ENCODE results near the gene ITIH6. TPM values are rescaled to one million over a fixed set of nuclear protein-coding genes. Genes with fewer than 3 reads are reported as not detected.
"Not testable (repeated sequence)": the region's sequence is repeated elsewhere in the genome, so short reads cannot be mapped to it uniquely, and the experiment has no call there.

Gene ITIH6
- total RNA-seq, 2 donors from 2014 or later, result not detected

- Histone ChIP-seq H3K4me1 (ENCODE audit: control insufficient read depth in 1 of 2, low read depth in 2 of 2) (no peaks in the 10 kb centered on the region), H3K27me3 (replicated peaks; ENCODE audit: insufficient read depth) (no peaks in the 10 kb centered on the region), H3K4me3 (no peak overlapping the region), H3K27ac (no peak overlapping the region), H3K36me3 (no peaks in the 10 kb centered on the region), H3K9me3 (no peaks in the 10 kb centered on the region)
- DNase-seq (ENCODE audit: low spot score), result no peak
- no peak for TF ChIP-seq CTCF (IDR thresholded peaks at IDR 0.05)
- ATAC-seq (ENCODE audit: insufficient number of reproducible peaks, low FRiP score, low read depth), result no peak
Observed at GRCh38 chrX:54799046-54799445, 991 bp upstream of the ITIH6 start.

- Histone ChIP-seq H3K4me1 (ENCODE audit: control insufficient read depth in 1 of 2, low read depth in 2 of 2) (no peaks in the 10 kb centered on the region), H3K36me3 (no peaks in the 10 kb centered on the region), H3K27me3 (replicated peaks; ENCODE audit: insufficient read depth) (no peaks in the 10 kb centered on the region), H3K9me3 (no peaks in the 10 kb centered on the region), H3K4me3 (no peak overlapping the region), H3K27ac (no peak overlapping the region)
- no peak for DNase-seq (ENCODE audit: low spot score)
- TF ChIP-seq CTCF (IDR thresholded peaks at IDR 0.05), result no peak
- no peak for ATAC-seq (ENCODE audit: insufficient number of reproducible peaks, low FRiP score, low read depth)
Observed at GRCh38 chrX:54794795-54795194, 3.3 kb downstream of the ITIH6 start.

GRCh38 chrX:54794028-54794427, 4.0 kb downstream of the ITIH6 start:
- H3K27ac ChIP-seq, result no peak overlapping the region
- no peaks in the 10 kb centered on the region for H3K36me3 ChIP-seq
- no peak for TF ChIP-seq CTCF (IDR thresholded peaks at IDR 0.05)
- DNase-seq (ENCODE audit: low spot score), result no peak
- no peak overlapping the region for H3K4me3 ChIP-seq
- no peaks in the 10 kb centered on the region for H3K4me1 ChIP-seq (ENCODE audit: control insufficient read depth in 1 of 2, low read depth in 2 of 2)
- H3K9me3 ChIP-seq, result no peaks in the 10 kb centered on the region
- no peak for ATAC-seq (ENCODE audit: insufficient number of reproducible peaks, low FRiP score, low read depth)
- no peaks in the 10 kb centered on the region for H3K27me3 ChIP-seq (replicated peaks; ENCODE audit: insufficient read depth)

- DNase-seq (ENCODE audit: low spot score); H3K9me3 ChIP-seq; H3K27ac ChIP-seq; H3K27me3 ChIP-seq (replicated peaks; ENCODE audit: insufficient read depth); H3K4me1 ChIP-seq (ENCODE audit: control insufficient read depth in 1 of 2, low read depth in 2 of 2); ATAC-seq (ENCODE audit: insufficient number of reproducible peaks, low FRiP score, low read depth); H3K4me3 ChIP-seq; H3K36me3 ChIP-seq: not testable (repeated sequence)
Observed at GRCh38 chrX:54789405-54789804, 8.7 kb downstream of the ITIH6 start.

GRCh38 chrX:54788446-54788845, 9.6 kb downstream of the ITIH6 start:
- Histone ChIP-seq H3K27ac (no peak overlapping the region), H3K36me3 (no peaks in the 10 kb centered on the region), H3K27me3 (replicated peaks; ENCODE audit: insufficient read depth) (no peaks in the 10 kb centered on the region), H3K9me3 (no peaks in the 10 kb centered on the region), H3K4me1 (ENCODE audit: control insufficient read depth in 1 of 2, low read depth in 2 of 2) (no peaks in the 10 kb centered on the region), H3K4me3 (no peak overlapping the region)
- DNase-seq (ENCODE audit: low spot score), result no peak
- TF ChIP-seq CTCF (IDR thresholded peaks at IDR 0.05), result no peak
- no peak for ATAC-seq (ENCODE audit: insufficient number of reproducible peaks, low FRiP score, low read depth)

- TF ChIP-seq CTCF (IDR thresholded peaks at IDR 0.05), result no peak
- ATAC-seq (ENCODE audit: insufficient number of reproducible peaks, low FRiP score, low read depth) (no peak), DNase-seq (ENCODE audit: low spot score) (no peak)
- H3K4me1 ChIP-seq (ENCODE audit: control insufficient read depth in 1 of 2, low read depth in 2 of 2), result no peaks in the 10 kb centered on the region
- H3K27me3 ChIP-seq (replicated peaks; ENCODE audit: insufficient read depth), result no peaks in the 10 kb centered on the region
- no peaks in the 10 kb centered on the region for H3K36me3 ChIP-seq
- no peaks in the 10 kb centered on the region for H3K9me3 ChIP-seq
- H3K27ac ChIP-seq, result no peak overlapping the region
- no peak overlapping the region for H3K4me3 ChIP-seq
Observed at GRCh38 chrX:54786967-54787366, 11.1 kb downstream of the ITIH6 start.
